Astrocyte (in vitro differentiated cells and primary cell): ENCODE data around the gene APRT.

Source experiments
- EZH2 ChIP-seq: IDR thresholded peaks from 2 replicates; pipeline ENCODE4 v1.6.1; 2012; ENCODE audit warnings: mild to moderate bottlenecking, low read length, inconsistent platforms; ENCODE audit not compliant: insufficient read depth
- TF ChIP-seq, protein P1 (sequence below): IDR thresholded peaks from 2 replicates; pipeline ENCODE4 v1.5.1; 2011; ENCODE audit warnings: low read depth, mild to moderate bottlenecking, inconsistent platforms, low read length, moderate library complexity; ENCODE audit not compliant: insufficient read depth

DNA sequence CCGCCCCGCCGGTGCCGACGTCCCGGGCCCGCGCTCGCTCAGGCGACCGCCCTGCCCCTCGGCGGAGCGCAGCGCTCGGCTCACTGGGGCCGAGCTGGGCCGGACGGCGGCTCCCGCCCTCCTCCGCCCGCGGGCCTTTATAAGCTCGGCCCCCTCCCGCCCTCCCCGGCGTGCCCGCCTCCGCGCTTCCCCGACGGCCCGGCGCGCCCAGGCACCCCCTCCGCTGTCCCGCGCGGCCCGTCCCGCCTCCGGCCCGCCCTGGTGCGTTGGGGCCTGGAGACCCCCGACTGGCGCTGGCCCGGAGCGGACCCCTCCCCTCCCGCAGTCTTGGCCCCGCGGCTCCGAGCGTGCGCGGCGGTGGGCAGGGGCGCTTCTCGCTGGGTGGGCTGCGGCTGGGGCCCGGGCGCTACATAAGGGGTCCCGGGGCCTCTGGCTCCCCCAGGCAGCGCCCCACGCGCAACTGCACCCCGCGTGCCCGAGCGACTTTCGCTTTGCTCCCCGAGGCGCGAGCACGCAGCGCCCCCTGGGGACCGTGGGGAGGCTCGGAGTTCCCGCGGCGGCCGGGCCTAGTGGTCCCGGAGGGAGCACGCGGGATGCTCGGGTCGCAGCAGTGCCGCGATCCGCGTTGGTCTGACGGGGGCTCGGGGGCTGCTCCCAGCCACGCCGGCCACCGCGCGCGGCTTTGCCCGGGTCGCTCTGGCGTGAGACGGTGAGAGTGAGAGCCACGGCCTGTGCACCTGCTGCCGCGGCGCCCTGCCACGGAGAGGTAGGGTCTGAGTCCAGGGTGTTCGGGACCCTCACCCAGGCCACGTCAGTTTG, 26.4 kb downstream of the APRT start, which contains the start of gene PIEZO1:
- TF ChIP-seq, protein P1, sequence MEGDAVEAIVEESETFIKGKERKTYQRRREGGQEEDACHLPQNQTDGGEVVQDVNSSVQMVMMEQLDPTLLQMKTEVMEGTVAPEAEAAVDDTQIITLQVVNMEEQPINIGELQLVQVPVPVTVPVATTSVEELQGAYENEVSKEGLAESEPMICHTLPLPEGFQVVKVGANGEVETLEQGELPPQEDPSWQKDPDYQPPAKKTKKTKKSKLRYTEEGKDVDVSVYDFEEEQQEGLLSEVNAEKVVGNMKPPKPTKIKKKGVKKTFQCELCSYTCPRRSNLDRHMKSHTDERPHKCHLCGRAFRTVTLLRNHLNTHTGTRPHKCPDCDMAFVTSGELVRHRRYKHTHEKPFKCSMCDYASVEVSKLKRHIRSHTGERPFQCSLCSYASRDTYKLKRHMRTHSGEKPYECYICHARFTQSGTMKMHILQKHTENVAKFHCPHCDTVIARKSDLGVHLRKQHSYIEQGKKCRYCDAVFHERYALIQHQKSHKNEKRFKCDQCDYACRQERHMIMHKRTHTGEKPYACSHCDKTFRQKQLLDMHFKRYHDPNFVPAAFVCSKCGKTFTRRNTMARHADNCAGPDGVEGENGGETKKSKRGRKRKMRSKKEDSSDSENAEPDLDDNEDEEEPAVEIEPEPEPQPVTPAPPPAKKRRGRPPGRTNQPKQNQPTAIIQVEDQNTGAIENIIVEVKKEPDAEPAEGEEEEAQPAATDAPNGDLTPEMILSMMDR: peak; percentile 29
- TF ChIP-seq EZH2: no peak
